Ascending aorta (tissue), 2 donors: ENCODE data around the gene XKR7. TPM values are rescaled to one million over a fixed set of nuclear protein-coding genes. Genes with fewer than 3 reads are reported as not detected.

Experiments used
- DNase-seq, 2 donors: peaks; one replicate each; pipeline ENCODE4 v3.0.0-alpha.2; 2019; ENCODE audit warnings: low spot score in 2 of 2
- H3K27ac ChIP-seq, 2 donors: fragments of 200-600 bp; sonication (generic); one replicate each; pipeline ENCODE4 v1.5.1; 2016 to 2017; ENCODE audit warnings: mild to moderate bottlenecking in 1 of 2
- H3K27me3 ChIP-seq: fragments of 200-600 bp; sonication (generic); one replicate; pipeline ENCODE4 v1.5.1; 2017
- H3K36me3 ChIP-seq, 2 donors: fragments of 200-600 bp; sonication (generic); one replicate each; pipeline ENCODE4 v1.5.1; 2016
- H3K4me1 ChIP-seq, 2 donors: fragments of 200-600 bp; sonication (generic); one replicate each; pipeline ENCODE4 v1.5.1; 2016 to 2017; ENCODE audit warnings: mild to moderate bottlenecking in 1 of 2
- H3K4me3 ChIP-seq, 2 donors: fragments of 200-600 bp; sonication (generic); one replicate each; pipeline ENCODE4 v1.5.1; 2016 to 2017; ENCODE audit warnings: mild to moderate bottlenecking in 1 of 2
- H3K9me3 ChIP-seq, 2 donors: fragments of 200-600 bp; sonication (generic); one replicate each; pipeline ENCODE4 v1.5.1; 2016
- CTCF ChIP-seq, 3 experiments: fragments of 200-600 bp in 2 of 3; fragments of 450-650 bp in 1 of 3; sonication (generic) in 2 of 3; IDR thresholded peaks; one replicate each; pipeline ENCODE4 v1.5.1; 2016 to 2019; ENCODE audit warnings: antibody characterized with exemption in 3 of 3, mild to moderate bottlenecking in 1 of 3, moderate library complexity in 1 of 3
- intact Hi-C: fragments of 100-400 bp; cut with DNase I; formaldehyde crosslinking; loops from one replicate; pipeline ENCODE4 v1.15.1; 2023
- total RNA-seq: library from RNA; depleted of rRNA; stranded (reverse); fragments of >200 nt; gene quantifications from one replicate; pipeline ENCODE4 v1.1.0, GENCODE V29; 2016

Gene XKR7
- total RNA-seq, 1 donor from 2014 or later, result not detected

DNA sequence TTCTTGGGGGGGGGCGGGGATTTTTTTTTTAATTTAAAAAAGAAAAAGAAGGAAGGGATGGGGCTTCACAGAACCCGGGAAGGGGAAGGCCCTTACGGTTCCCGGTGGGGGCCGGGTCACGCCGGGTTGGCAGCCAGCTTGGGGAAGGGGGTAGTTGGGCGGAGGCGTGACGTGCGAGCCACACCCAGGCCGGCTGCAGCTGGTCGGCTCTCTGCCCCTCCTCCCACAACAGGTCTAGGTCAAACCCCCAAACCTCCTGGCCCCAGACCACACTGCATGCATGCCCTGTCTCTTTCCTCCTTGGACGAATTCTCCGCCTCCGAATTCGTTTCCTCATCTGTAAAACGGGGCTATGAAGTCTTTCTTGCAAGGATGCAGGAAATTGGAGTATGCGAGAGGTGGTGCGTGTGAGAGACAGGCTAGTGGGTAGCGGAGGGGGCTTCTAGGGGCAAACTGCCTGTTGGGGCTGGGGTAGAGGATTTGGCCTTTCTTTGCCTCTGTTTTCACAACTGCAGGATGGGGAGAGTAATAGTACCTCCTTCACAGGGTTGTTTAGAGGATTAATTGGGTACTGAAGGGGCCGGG, 84.9 kb downstream of the XKR7 start:
- peak overlapping the region; percentile 39 to 61 for H3K4me3 ChIP-seq
- no peaks in the 10 kb centered on the region for H3K27me3 ChIP-seq

More for the DNA sequence above, 84.9 kb downstream of the XKR7 start:
- intact Hi-C loops, result no loop called here
- Histone ChIP-seq H3K36me3 (no peaks in the 10 kb centered on the region), H3K27ac (peak overlapping the region in 1 of 2 donors; percentile 65), H3K4me1 (peaks cover 0 to 4% of the 10 kb centered on the region in 2 donors), H3K9me3 (no peaks in the 10 kb centered on the region)
- no peak for TF ChIP-seq CTCF (IDR thresholded peaks at IDR 0.05)
- peak in 1 of 2 donors; percentile 75 for DNase-seq

Other genes starting within 250 kb of the XKR7 start
- gene BCL2L1, start 245.3 kb upstream of the XKR7 start, total RNA-seq, result 200 TPM
- not detected for gene TPX2, start 228.9 kb upstream of the XKR7 start, total RNA-seq
- not detected for gene MYLK2, start 148.8 kb upstream of the XKR7 start, total RNA-seq
- gene FOXS1, start 122.5 kb upstream of the XKR7 start, total RNA-seq, result 21.8 TPM
- gene DUSP15, start 97.6 kb upstream of the XKR7 start, total RNA-seq, result 13.0 TPM
- not detected for gene TTLL9, start 97.5 kb upstream of the XKR7 start, total RNA-seq
- gene PDRG1, start 16.1 kb upstream of the XKR7 start, total RNA-seq, result 1.7 TPM
- 38.6 TPM for gene CCM2L, start 42.3 kb downstream of the XKR7 start, total RNA-seq
- gene HCK, start 84.1 kb downstream of the XKR7 start, total RNA-seq, result 16.8 TPM
- gene TM9SF4, start 141.6 kb downstream of the XKR7 start, total RNA-seq, result 29.2 TPM
- gene PLAGL2, start 239.6 kb downstream of the XKR7 start, total RNA-seq, result 6.7 TPM
- gene POFUT1, start 239.7 kb downstream of the XKR7 start, total RNA-seq, result 29.8 TPM